Trophoblast cell (in vitro differentiated cells and primary cell): ENCODE measurements around the gene BLM.
"Not testable (repeated sequence)": the region's sequence is repeated elsewhere in the genome, so short reads cannot be mapped to it uniquely, and the experiment has no call there.

Experiments
- DNase-seq, 2 donors: peaks; one replicate each; pipeline ENCODE4 v3.0.0-alpha.2; 2016
- H2AFZ ChIP-seq: 2 replicates; pipeline ENCODE4 v1.6.1; 2013; ENCODE audit warnings: low read length, moderate library complexity, mild to moderate bottlenecking; ENCODE audit not compliant: insufficient read depth, poor library complexity
- H2AK5ac ChIP-seq: 2 replicates; pipeline ENCODE4 v1.6.1; 2013; ENCODE audit warnings: mild to moderate bottlenecking, low read length
- H2BK120ac ChIP-seq: 2 replicates; pipeline ENCODE4 v1.6.1; 2013; ENCODE audit warnings: low read length, mild to moderate bottlenecking, moderate library complexity; ENCODE audit not compliant: insufficient read depth, poor library complexity
- H2BK12ac ChIP-seq: 2 replicates; pipeline ENCODE4 v1.6.1; 2013; ENCODE audit warnings: mild to moderate bottlenecking, low read length, moderate library complexity
- H2BK5ac ChIP-seq: 2 replicates; pipeline ENCODE4 v1.6.1; 2013; ENCODE audit warnings: low read length, low read depth, moderate library complexity, mild to moderate bottlenecking; ENCODE audit not compliant: poor library complexity
- H3K14ac ChIP-seq: 2 replicates; pipeline ENCODE4 v1.6.1; 2013; ENCODE audit warnings: mild to moderate bottlenecking, low read length
- H3K18ac ChIP-seq: 2 replicates; pipeline ENCODE4 v1.6.1; 2013; ENCODE audit warnings: mild to moderate bottlenecking, low read length
- H3K23ac ChIP-seq: 2 replicates; pipeline ENCODE4 v1.6.1; 2013; ENCODE audit warnings: low read length
- H3K27ac ChIP-seq: 2 replicates; pipeline ENCODE4 v1.5.1; 2013; ENCODE audit warnings: low read depth, mild to moderate bottlenecking, inconsistent platforms, low read length, moderate library complexity
- H3K27me3 ChIP-seq: 2 replicates; pipeline ENCODE4 v1.6.1; 2013; ENCODE audit warnings: inconsistent platforms, mild to moderate bottlenecking, low read length, moderate library complexity; ENCODE audit not compliant: insufficient read depth
- H3K36me3 ChIP-seq, 2 experiments: 1 replicate in 1 of 2; 2 replicates in 1 of 2; pipeline ENCODE4 v1.6.1; 2013; ENCODE audit warnings: low read length in 2 of 2, mild to moderate bottlenecking in 2 of 2, moderate library complexity in 1 of 2; ENCODE audit not compliant: insufficient read depth in 2 of 2, control insufficient read depth in 1 of 2
- H3K4ac ChIP-seq: 2 replicates; pipeline ENCODE4 v1.6.1; 2013; ENCODE audit warnings: low read depth, mild to moderate bottlenecking, low read length, moderate library complexity
- H3K4me1 ChIP-seq, 2 experiments: 1 replicate in 1 of 2; 2 replicates in 1 of 2; pipeline ENCODE4 v1.6.1; 2013; ENCODE audit warnings: low read length in 2 of 2, mild to moderate bottlenecking in 2 of 2, moderate library complexity in 1 of 2; ENCODE audit not compliant: insufficient read depth in 2 of 2, control insufficient read depth in 1 of 2
- H3K4me2 ChIP-seq: 2 replicates; pipeline ENCODE4 v1.6.1; 2013; ENCODE audit warnings: inconsistent platforms, mild to moderate bottlenecking, low read length, moderate library complexity
- H3K4me3 ChIP-seq: 2 replicates; pipeline ENCODE4 v1.5.1; 2013; ENCODE audit warnings: mild to moderate bottlenecking, low read depth, low read length, inconsistent platforms
- H3K79me1 ChIP-seq: one replicate; pipeline ENCODE4 v1.6.1; 2013; ENCODE audit warnings: low read length
- H3K79me2 ChIP-seq: 2 replicates; pipeline ENCODE4 v1.6.1; 2013; ENCODE audit warnings: low read length, mild to moderate bottlenecking; ENCODE audit not compliant: control insufficient read depth, insufficient read depth, poor library complexity
- H3K9ac ChIP-seq: 2 replicates; pipeline ENCODE4 v1.6.1; 2013; ENCODE audit warnings: mild to moderate bottlenecking, low read length
- H3K9me3 ChIP-seq: 2 replicates; pipeline ENCODE4 v1.6.1; 2013; ENCODE audit warnings: low read depth, mild to moderate bottlenecking, control low read depth, inconsistent platforms, low read length; ENCODE audit not compliant: insufficient read depth
- H4K12ac ChIP-seq: 2 replicates; pipeline ENCODE4 v1.6.1; 2013; ENCODE audit warnings: low read depth, mild to moderate bottlenecking, low read length, moderate library complexity
- H4K8ac ChIP-seq: 2 replicates; pipeline ENCODE4 v1.6.1; 2013; ENCODE audit warnings: low read depth, mild to moderate bottlenecking, low read length, moderate library complexity
- H4K91ac ChIP-seq: one replicate; pipeline ENCODE4 v1.6.1; 2013; ENCODE audit warnings: low read depth, mild to moderate bottlenecking, low read length, moderate library complexity
- WGBS: extraction: QIAGEN DNeasy Blood & Tissue Kit; methylation state at CpG from one replicate; pipeline ENCODE4 v1.1.7; 2013; ENCODE audit warnings: missing lambda C conversion rate; ENCODE audit not compliant: insufficient read length, insufficient coverage; ENCODE audit errors: extremely low coverage; 5-methylcytosine and 5-hydroxymethylcytosine counted together

Gene BLM

GRCh38 chr15:90822204-90822955 lies 105.2 kb downstream of the BLM start:
- Histone ChIP-seq H2AK5ac (no peak overlapping the region), H2BK12ac (no peak overlapping the region), H3K23ac (no peak overlapping the region), H2BK120ac (no peak overlapping the region), H3K79me1 (no peaks in the 10 kb centered on the region), H3K9ac (no peak overlapping the region), H2AFZ (no peak overlapping the region), H3K27me3 (no peaks in the 10 kb centered on the region), H3K36me3 (no peaks in the 10 kb centered on the region), H3K4me3 (no peak overlapping the region), H4K12ac (no peak overlapping the region), H2BK5ac (no peak overlapping the region), H4K91ac (no peak overlapping the region), H3K4me1 (peaks cover 0 to 3% of the 10 kb centered on the region in 2 experiments), H3K4ac (no peak overlapping the region), H3K14ac (no peak overlapping the region), H3K18ac (no peak overlapping the region), H3K4me2 (no peak overlapping the region), H3K79me2 (no peaks in the 10 kb centered on the region), H4K8ac (no peak overlapping the region), H3K9me3 (no peaks in the 10 kb centered on the region), H3K27ac (no peak overlapping the region)
- DNase-seq = no peak
- no CpG with 5 or more reads among the region's 8 CpGs for WGBS

GRCh38 chr15:90823455-90823974 lies 106.4 kb downstream of the BLM start:
- Histone ChIP-seq H3K79me2 (no peaks in the 10 kb centered on the region), H3K4me3 (no peak overlapping the region), H3K4ac (no peak overlapping the region), H3K14ac (no peak overlapping the region), H3K4me1 (peaks cover 0 to 3% of the 10 kb centered on the region in 2 experiments), H3K27me3 (no peaks in the 10 kb centered on the region), H2BK12ac (no peak overlapping the region), H2BK120ac (no peak overlapping the region), H3K27ac (no peak overlapping the region), H3K9me3 (no peaks in the 10 kb centered on the region), H3K36me3 (no peaks in the 10 kb centered on the region), H4K91ac (no peak overlapping the region), H2AFZ (no peak overlapping the region), H3K18ac (no peak overlapping the region), H3K23ac (no peak overlapping the region), H3K9ac (no peak overlapping the region), H3K79me1 (no peaks in the 10 kb centered on the region), H4K8ac (no peak overlapping the region), H2BK5ac (no peak overlapping the region), H2AK5ac (no peak overlapping the region), H4K12ac (no peak overlapping the region), H3K4me2 (no peak overlapping the region)
- WGBS = no CpG with 5 or more reads among the region's 7 CpGs
- peak; percentile 7 to 11 for DNase-seq

- not testable (repeated sequence) for H3K9ac ChIP-seq, H4K91ac ChIP-seq, H3K14ac ChIP-seq, H3K27me3 ChIP-seq, H2BK120ac ChIP-seq, H2BK5ac ChIP-seq, H3K79me2 ChIP-seq, DNase-seq, H4K8ac ChIP-seq, H2AK5ac ChIP-seq, H2AFZ ChIP-seq, H3K9me3 ChIP-seq, H3K4ac ChIP-seq, H3K27ac ChIP-seq, H4K12ac ChIP-seq, H3K79me1 ChIP-seq, H3K23ac ChIP-seq, H3K4me2 ChIP-seq, H2BK12ac ChIP-seq, H3K4me3 ChIP-seq, H3K36me3 ChIP-seq, H3K4me1 ChIP-seq, H3K18ac ChIP-seq
- no CpG with 5 or more reads among the region's 49 CpGs for WGBS
Measured at GRCh38 chr15:90825115-90825899, 108.2 kb downstream of the BLM start.

- not testable (repeated sequence) for H3K79me2 ChIP-seq, H3K36me3 ChIP-seq, H3K23ac ChIP-seq, H3K9me3 ChIP-seq, H2BK120ac ChIP-seq, H3K4me1 ChIP-seq, H3K4me2 ChIP-seq, H3K27me3 ChIP-seq, H3K27ac ChIP-seq, H3K4me3 ChIP-seq, H3K4ac ChIP-seq, H4K91ac ChIP-seq, H2BK12ac ChIP-seq, H2BK5ac ChIP-seq, H3K14ac ChIP-seq, H3K79me1 ChIP-seq, H3K9ac ChIP-seq, H2AK5ac ChIP-seq, H3K18ac ChIP-seq, DNase-seq, H2AFZ ChIP-seq, H4K8ac ChIP-seq, H4K12ac ChIP-seq
- WGBS = no CpG with 5 or more reads among the region's 26 CpGs
Measured at GRCh38 chr15:90826206-90826885, 109.2 kb downstream of the BLM start.
